Heart left ventricle (tissue), 13 donors: ENCODE results near the gene SLC17A3.

Experiments
- CTCF ChIP-seq, 12 donors: fragments of 200-600 bp; sonication (generic) in 4 of 12; IDR thresholded peaks; one replicate each; pipeline versions ENCODE4 v1.5.0 to v1.8.0; 2018 to 2022; ENCODE audit warnings: antibody characterized with exemption in 12 of 12, mild to moderate bottlenecking in 5 of 12
- POLR2A ChIP-seq, 2 donors: fragments of 450-650 bp; IDR thresholded peaks; one replicate each; pipeline ENCODE4 v1.6.1; 2017; ENCODE audit warnings: antibody characterized with exemption in 2 of 2, mild to moderate bottlenecking in 2 of 2, moderate library complexity in 2 of 2
- donor health status: ischemic (EF 13 %, LVEDD 7.1; RV severe dilation, severe dysfunction).
- donor health status: DM: no; HTN: yes; CAD: no.
- donor health status: DM: no; HTN: no; CAD: no.
- donor health status: ischemic (EF 25% LVEDD 6.9; RV normal size, moderate dysfunction).
- donor health status: ischemic (EF 25% LVEDD 5.7; RV mildly dilated, moderate dysfunction).
- donor health status: ischemic (EF 35%, LVEDD 5.7; RV mildly dilated, moderate dysfunction).
- donor health status: nonischemic (EF 11% LVEDD 7.7; RV severe dilation, severe dysfunction).
- donor health status: DM: yes; HTN: yes; CAD: no.
- donor health status: PGD.
- donor health status: ischemic (EF 29% LVEDD 5.4; RV normal size, mild dysfunction).
- donor health status: nonischemic (EF 23%, LVEDD 6.1; RV moderate dilation, normal function).

DNA sequence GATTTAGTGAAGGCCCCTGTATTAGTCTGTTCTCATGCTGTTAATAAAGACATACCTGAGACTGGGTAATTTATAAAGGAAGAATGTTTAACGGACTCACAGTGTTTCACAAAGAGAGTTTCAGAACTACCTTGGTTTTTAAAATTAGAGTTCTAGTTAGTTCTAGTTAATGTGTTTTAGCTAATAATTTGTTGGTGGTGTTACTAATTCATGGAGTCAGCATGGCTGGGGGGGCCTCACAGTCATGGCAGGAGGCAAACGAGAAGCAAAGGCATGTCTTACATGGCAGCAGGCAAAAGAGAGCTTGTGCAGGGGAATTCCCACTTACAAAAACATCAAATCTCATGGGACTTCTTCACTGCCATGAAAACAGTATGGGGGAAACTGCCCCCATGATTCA is 12.0 kb upstream of the SLC17A3 start:
- no peak for TF ChIP-seq POLR2A (IDR thresholded peaks at IDR 0.05)
- TF ChIP-seq CTCF (IDR thresholded peaks at IDR 0.05), result no peak
